SK-N-MC (cell line): ENCODE measurements around the gene ADRM1.

Experiments
- EZH2 ChIP-seq: fragments of 200-600 bp; sonication (generic); IDR thresholded peaks from one replicate; pipeline ENCODE4 v1.6.1; 2017; ENCODE audit warnings: antibody characterized with exemption
- POLR2AphosphoS5 ChIP-seq: IDR thresholded peaks from 2 replicates; pipeline ENCODE4 v1.6.1; 2012; ENCODE audit warnings: mild to moderate bottlenecking, low read depth, low read length, borderline replicate concordance

GRCh38 chr20:62293111-62293784 lies 9.5 kb upstream of the ADRM1 start:
- TF ChIP-seq POLR2AphosphoS5 (no peak), EZH2 (no peak)
